CD14-positive monocyte (primary cell): ENCODE measurements around the gene LRRC59. TPM values are rescaled to one million over a fixed set of nuclear protein-coding genes. Genes with fewer than 3 reads are reported as not detected.

Experiments used
- DNase-seq, 3 donors: peaks; one replicate each; pipeline ENCODE4 v3.0.0-alpha.2; 2011 to 2022
- H2AFZ ChIP-seq: 2 replicates; pipeline ENCODE4 v1.6.0; 2012; ENCODE audit warnings: mild to moderate bottlenecking, low read depth, low read length, inconsistent platforms; ENCODE audit not compliant: insufficient read depth, poor library complexity, severe bottlenecking
- H3K27ac ChIP-seq, 2 donors: 1 replicate in 1 of 2; 2 replicates in 1 of 2; pipeline ENCODE4 v1.5.1; 2012 to 2013; ENCODE audit warnings: low read length in 2 of 2, control low read depth in 1 of 2, inconsistent platforms in 1 of 2, low read depth in 1 of 2, mild to moderate bottlenecking in 1 of 2
- H3K27me3 ChIP-seq, 2 donors: one replicate each; pipeline versions ENCODE4 v1.6.0 to v1.6.1; 2011 to 2013; ENCODE audit warnings: low read length in 2 of 2; ENCODE audit not compliant: control insufficient read depth in 2 of 2, insufficient read depth in 2 of 2
- H3K36me3 ChIP-seq, 2 donors: replicated peaks in 1 of 2; 1 replicate in 1 of 2; 2 replicates in 1 of 2; pipeline versions ENCODE4 v1.5.1 to v1.6.1; 2012 to 2013; ENCODE audit warnings: low read length in 2 of 2, control low read depth in 1 of 2, inconsistent platforms in 1 of 2, mild to moderate bottlenecking in 1 of 2; ENCODE audit not compliant: insufficient read depth in 2 of 2, control insufficient read depth in 1 of 2
- H3K4me1 ChIP-seq, 2 donors: 1 replicate in 1 of 2; 2 replicates in 1 of 2; pipeline versions ENCODE4 v1.5.1 to v1.6.1; 2012 to 2013; ENCODE audit warnings: low read length in 2 of 2, control low read depth in 1 of 2, inconsistent platforms in 1 of 2, mild to moderate bottlenecking in 1 of 2, moderate library complexity in 1 of 2; ENCODE audit not compliant: insufficient read depth in 2 of 2, control insufficient read depth in 1 of 2
- H3K4me2 ChIP-seq: replicated peaks from 2 replicates; pipeline ENCODE3; 2012; ENCODE audit warnings: low read length, moderate library complexity, mild to moderate bottlenecking; ENCODE audit not compliant: poor library complexity, severe bottlenecking; ENCODE audit errors: extremely low read depth
- H3K4me3 ChIP-seq, 3 experiments: fragments of 200-600 bp in 1 of 3; sonication (generic) in 1 of 3; replicated peaks in 1 of 3; 1 replicate in 2 of 3; 2 replicates in 1 of 3; pipeline ENCODE4 v1.5.1; 2011 to 2013; ENCODE audit warnings: low read length in 3 of 3, mild to moderate bottlenecking in 3 of 3, control low read depth in 2 of 3, low read depth in 2 of 3, inconsistent platforms in 1 of 3, moderate library complexity in 1 of 3
- H3K79me2 ChIP-seq: 2 replicates; pipeline ENCODE4 v1.6.0; 2012; ENCODE audit warnings: mild to moderate bottlenecking, control low read depth, inconsistent platforms, low read length, moderate library complexity; ENCODE audit not compliant: insufficient read depth
- H3K9ac ChIP-seq: 2 replicates; pipeline ENCODE4 v1.6.0; 2017; ENCODE audit warnings: low read length, mild to moderate bottlenecking; ENCODE audit not compliant: insufficient read depth, poor library complexity, severe bottlenecking
- H3K9me3 ChIP-seq, 2 donors: replicated peaks in 1 of 2; 1 replicate in 1 of 2; 2 replicates in 1 of 2; pipeline versions ENCODE4 v1.5.1 to v1.6.1; 2012 to 2013; ENCODE audit warnings: low read length in 2 of 2, control low read depth in 1 of 2; ENCODE audit not compliant: control insufficient read depth in 1 of 2, insufficient read depth in 1 of 2
- H4K20me1 ChIP-seq: 2 replicates; pipeline ENCODE4 v1.6.0; 2012; ENCODE audit warnings: mild to moderate bottlenecking, low read length, control low read depth, moderate library complexity; ENCODE audit not compliant: insufficient read depth
- H3K27ac Mint-ChIP-seq, 7 donors: one replicate each; pipeline ENCODE4 v1.8.0; 2020; ENCODE audit warnings: mild to moderate bottlenecking in 7 of 7, mixed read lengths in 7 of 7, moderate library complexity in 6 of 7, inconsistent platforms in 2 of 7
- H3K27me3 Mint-ChIP-seq, 3 donors: one replicate each; pipeline ENCODE4 v1.8.0; 2021 to 2022; ENCODE audit warnings: low read depth in 3 of 3, mild to moderate bottlenecking in 3 of 3, mixed read lengths in 3 of 3, moderate library complexity in 3 of 3, inconsistent platforms in 1 of 3
- H3K36me3 Mint-ChIP-seq, 2 donors: one replicate each; pipeline ENCODE4 v1.8.0; 2020; ENCODE audit warnings: mixed read lengths in 2 of 2, inconsistent platforms in 1 of 2, mild to moderate bottlenecking in 1 of 2
- H3K4me1 Mint-ChIP-seq: one replicate; pipeline ENCODE4 v1.8.0; 2020; ENCODE audit warnings: mild to moderate bottlenecking, mixed read lengths
- H3K4me3 Mint-ChIP-seq, 2 donors: one replicate each; pipeline ENCODE4 v1.8.0; 2020; ENCODE audit warnings: mild to moderate bottlenecking in 2 of 2, mixed read lengths in 2 of 2, moderate library complexity in 1 of 2
- H3K9me3 Mint-ChIP-seq, 7 donors: one replicate each; pipeline ENCODE4 v1.8.0; 2020 to 2022; ENCODE audit warnings: mixed read lengths in 7 of 7, mild to moderate bottlenecking in 6 of 7, moderate library complexity in 6 of 7, inconsistent platforms in 2 of 7
- CTCF ChIP-seq: fragments of 200-600 bp; IDR thresholded peaks from one replicate; pipeline ENCODE4 v1.8.0; 2022; ENCODE audit warnings: antibody characterized with exemption, mild to moderate bottlenecking
- WGBS: methylation state at CpG from one replicate; pipeline ENCODE4 v1.1.5; 2013; ENCODE audit warnings: missing lambda C conversion rate; ENCODE audit not compliant: insufficient coverage; 5-methylcytosine and 5-hydroxymethylcytosine counted together
- intact Hi-C, 2 donors: fragments of 100-400 bp; cut with micrococcal nuclease; formaldehyde crosslinking; loops; one replicate each; pipeline versions ENCODE4 v1.15.0 to v1.15.1; 2023
- polyA plus RNA-seq, 3 donors: library from polyadenylated mRNA; depleted of rRNA in 1 of 3; unstranded in 2 of 3; stranded (reverse) in 1 of 3; fragments of 300-500 nt in 2 of 3; fragments of >200 nt in 1 of 3; fragmentation: Illumina TruSeq in 2 of 3; gene quantifications; 1 replicate in 2 of 3; 2 replicates in 1 of 3; pipeline ENCODE4 v1.2.3, GENCODE V29; 2012 to 2021

LRRC59 gene
- polyA plus RNA-seq, 3 donors = 36.6 to 48.9 (median 45.7) TPM

GRCh38 chr17:50439008-50439407, 41.7 kb upstream of the LRRC59 start:
- H3K79me2 ChIP-seq = no peaks in the 10 kb centered on the region

GRCh38 chr17:50437409-50437808, 40.1 kb upstream of the LRRC59 start:
- Histone ChIP-seq H3K4me1 (no peaks in the 10 kb centered on the region), H3K4me3 (no peak overlapping the region), H4K20me1 (no peaks in the 10 kb centered on the region), H3K9me3 (no peaks in the 10 kb centered on the region), H2AFZ (no peak overlapping the region), H3K27ac (no peak overlapping the region), H3K9ac (no peak overlapping the region), H3K27me3 (no peaks in the 10 kb centered on the region), H3K4me2 (no peak overlapping the region), H3K79me2 (no peaks in the 10 kb centered on the region), H3K36me3 (no peaks in the 10 kb centered on the region)
- WGBS = no CpG with 5 or more reads among the region's 4 CpGs
- H3K4me1 Mint-ChIP-seq = no peaks in the 10 kb centered on the region
- H3K27me3 Mint-ChIP-seq = peaks cover 0 to 2% (median 0%) of the 10 kb centered on the region in 3 donors
- intact Hi-C loops = no loop called here
- H3K36me3 Mint-ChIP-seq = peaks cover 2 to 5% of the 10 kb centered on the region in 2 donors
- TF ChIP-seq CTCF = no peak
- no peak overlapping the region for H3K27ac Mint-ChIP-seq
- no peak for DNase-seq
- H3K4me3 Mint-ChIP-seq = no peak overlapping the region
- no peaks in the 10 kb centered on the region for H3K9me3 Mint-ChIP-seq

More at GRCh38 chr17:50439008-50439407, 41.7 kb upstream of the LRRC59 start:
- no peak overlapping the region for H3K4me3 Mint-ChIP-seq
- Histone ChIP-seq H3K4me2 (no peak overlapping the region), H3K27me3 (no peaks in the 10 kb centered on the region), H3K36me3 (no peaks in the 10 kb centered on the region), H2AFZ (no peak overlapping the region), H3K9me3 (no peaks in the 10 kb centered on the region), H3K4me3 (no peak overlapping the region), H3K9ac (no peak overlapping the region), H3K4me1 (no peaks in the 10 kb centered on the region), H3K27ac (no peak overlapping the region), H4K20me1 (no peaks in the 10 kb centered on the region)
- peaks cover 0 to 2% (median 0%) of the 10 kb centered on the region in 3 donors for H3K27me3 Mint-ChIP-seq
- DNase-seq = no peak
- H3K27ac Mint-ChIP-seq = no peak overlapping the region
- H3K4me1 Mint-ChIP-seq = no peaks in the 10 kb centered on the region
- peaks cover 2 to 5% of the 10 kb centered on the region in 2 donors for H3K36me3 Mint-ChIP-seq
- no peaks in the 10 kb centered on the region for H3K9me3 Mint-ChIP-seq
- intact Hi-C loops = no loop called here
- TF ChIP-seq CTCF = no peak
- no CpG with 5 or more reads among the region's 4 CpGs for WGBS
